HCT116 (cell line): ENCODE results near the gene TRH. TPM values are rescaled to one million over a fixed set of nuclear protein-coding genes. Genes with fewer than 3 reads are reported as not detected.

Experiments
- ATAC-seq: fragments of 200-7000 bp; cut with Tn5 transposase; 2 replicates; pipeline ENCODE4 v1.9.1; 2020; ENCODE audit warnings: mild to moderate bottlenecking, moderate library complexity
- BruUV-seq: library from RNA; stranded (reverse); fragments of 400-500 nt; replicated peaks from 2 replicates; lab custom pipeline; 2021; lab: Mats Ljungman, UMichigan
- CTCF ChIA-PET: fragments of 300-600 bp; sonication (Branson Sonifier 250); formaldehyde crosslinking; loops from one replicate; lab custom pipeline; 2021; ENCODE audit warnings: antibody characterized with exemption; lab: Charles Lee
- POLR2A ChIA-PET: fragments of 300-600, 350-600 bp; sonication (Branson Sonifier 250); formaldehyde crosslinking; loops from one replicate; lab custom pipeline; 2021; ENCODE audit warnings: antibody characterized with exemption; lab: Charles Lee
- RAD21 ChIA-PET, 2 experiments: fragments of 300-600 bp; sonication (Branson Sonifier 250); formaldehyde crosslinking; loops; one replicate each; lab custom pipeline; 2023; ENCODE audit warnings: low total read pairs in 2 of 2; ENCODE audit not compliant: uncharacterized antibody in 2 of 2, unreplicated experiment in 2 of 2, low non-redundant PET in 1 of 2; lab: Charles Lee
- DNase-seq: peaks from one replicate; pipeline ENCODE4 v3.0.0-alpha.2; 2010; ENCODE audit warnings: low read depth, low spot score
- H2AFZ ChIP-seq: fragments of 200-600 bp; shearing (Covaris generic), sonication (generic); 2 replicates; pipeline ENCODE4 v1.6.1; 2017; ENCODE audit warnings: low read depth, mixed run types, mixed read lengths, antibody characterized with exemption, low read length; ENCODE audit not compliant: poor library complexity, severe bottlenecking
- H3K27ac ChIP-seq: 2 replicates; pipeline ENCODE4 v1.5.1; 2012; ENCODE audit warnings: low read depth, low read length
- H3K27me3 ChIP-seq: fragments of 200-600 bp; sonication (generic); 2 replicates; pipeline ENCODE4 v1.6.1; 2016; ENCODE audit warnings: mixed run types, low read length, mixed read lengths; ENCODE audit not compliant: insufficient read depth
- H3K36me3 ChIP-seq, 2 experiments: fragments of 200-500 bp in 1 of 2; fragments of 200-600 bp in 1 of 2; sonication (Bioruptor generic) in 1 of 2; sonication (generic) in 1 of 2; 2 replicates each; pipeline versions ENCODE4 v1.5.1 to v1.6.1; 2014 to 2016; ENCODE audit warnings: low read length in 2 of 2, inconsistent platforms in 1 of 2, mixed read lengths in 1 of 2, mixed run types in 1 of 2; ENCODE audit not compliant: insufficient read depth in 2 of 2, control insufficient read depth in 1 of 2
- H3K4me1 ChIP-seq, 2 experiments: fragments of 200-600 bp in 1 of 2; sonication (generic) in 1 of 2; 2 replicates each; pipeline versions ENCODE4 v1.5.1 to v1.6.1; 2012 to 2017; ENCODE audit warnings: low read length in 2 of 2, inconsistent platforms in 1 of 2, mild to moderate bottlenecking in 1 of 2, mixed read lengths in 1 of 2, mixed run types in 1 of 2, moderate library complexity in 1 of 2; ENCODE audit not compliant: insufficient read depth in 2 of 2, control insufficient read depth in 1 of 2
- H3K4me2 ChIP-seq: fragments of 200-600 bp; sonication (generic); 2 replicates; pipeline ENCODE4 v1.6.1; 2017; ENCODE audit warnings: mixed run types, low read length, mixed read lengths
- H3K4me3 ChIP-seq, 2 experiments: fragments of 200-600 bp in 1 of 2; sonication (generic) in 1 of 2; replicated peaks in 1 of 2; 2 replicates each; pipeline ENCODE4 v1.5.1; 2011 to 2016; ENCODE audit warnings: low read length in 2 of 2, control low read depth in 1 of 2, low read depth in 1 of 2, mild to moderate bottlenecking in 1 of 2, mixed read lengths in 1 of 2, mixed run types in 1 of 2
- H3K79me2 ChIP-seq: fragments of 200-600 bp; sonication (generic); 2 replicates; pipeline ENCODE4 v1.6.1; 2017; ENCODE audit warnings: mild to moderate bottlenecking, mixed run types, low read length, moderate library complexity, mixed read lengths; ENCODE audit not compliant: insufficient read depth
- H3K9ac ChIP-seq: fragments of 200-600 bp; sonication (generic); 2 replicates; pipeline ENCODE4 v1.6.1; 2016; ENCODE audit warnings: low read length, mixed read lengths
- H3K9me2 ChIP-seq: fragments of 200-600 bp; sonication (generic), shearing (Covaris generic); 2 replicates; pipeline ENCODE4 v1.6.1; 2017; ENCODE audit warnings: mixed run types, mild to moderate bottlenecking, moderate library complexity; ENCODE audit not compliant: insufficient read depth
- H3K9me3 ChIP-seq, 2 experiments: fragments of 200-500 bp in 1 of 2; fragments of 200-600 bp in 1 of 2; sonication (Bioruptor generic) in 1 of 2; sonication (generic) in 1 of 2; 2 replicates each; pipeline ENCODE4 v1.6.1; 2014 to 2017; ENCODE audit warnings: low read length in 2 of 2, mixed read lengths in 2 of 2, inconsistent platforms in 1 of 2, low read depth in 1 of 2, mild to moderate bottlenecking in 1 of 2, mixed run types in 1 of 2, moderate library complexity in 1 of 2; ENCODE audit not compliant: control insufficient read depth in 1 of 2, insufficient read depth in 1 of 2
- H4K20me1 ChIP-seq: fragments of 200-600 bp; sonication (generic), shearing (Covaris generic); 2 replicates; pipeline ENCODE4 v1.6.1; 2017; ENCODE audit warnings: mixed run types, mild to moderate bottlenecking, moderate library complexity; ENCODE audit not compliant: insufficient read depth
- CBX3 ChIP-seq: IDR thresholded peaks from 2 replicates; pipeline ENCODE4 v1.6.1; 2012; ENCODE audit warnings: low read depth
- CEBPB ChIP-seq: IDR thresholded peaks from 2 replicates; pipeline ENCODE4 v1.6.1; 2012; ENCODE audit warnings: low read depth
- ELF1 ChIP-seq: IDR thresholded peaks from 2 replicates; pipeline ENCODE4 v1.6.1; 2012; ENCODE audit warnings: low read depth, borderline replicate concordance
- EZH2 ChIP-seq: fragments of 200-600 bp; sonication (generic); IDR thresholded peaks from 2 replicates; pipeline ENCODE4 v1.6.1; 2017; ENCODE audit warnings: antibody characterized with exemption, mixed run types
- EZH2phosphoT487 ChIP-seq: fragments of 200-600 bp; IDR thresholded peaks from 2 replicates; pipeline ENCODE4 v1.6.1; 2018; ENCODE audit warnings: antibody characterized with exemption, borderline replicate concordance
- FOSL1 ChIP-seq: IDR thresholded peaks from 2 replicates; pipeline ENCODE4 v1.6.1; 2012; ENCODE audit warnings: low read depth
- JUND ChIP-seq: IDR thresholded peaks from 2 replicates; pipeline ENCODE4 v1.6.1; 2012
- POLR2AphosphoS5 ChIP-seq: IDR thresholded peaks from 2 replicates; pipeline ENCODE4 v1.6.1; 2011; ENCODE audit warnings: mild to moderate bottlenecking, low read depth, low read length, moderate library complexity
- RAD21 ChIP-seq: IDR thresholded peaks from 2 replicates; pipeline ENCODE4 v1.6.1; 2012; ENCODE audit warnings: low read depth, mild to moderate bottlenecking
- SIN3A ChIP-seq: IDR thresholded peaks from 2 replicates; pipeline ENCODE4 v1.6.1; 2012; ENCODE audit warnings: low read depth
- TCF7L2 ChIP-seq: IDR thresholded peaks from 2 replicates; pipeline ENCODE4 v1.7.0; 2011; ENCODE audit warnings: borderline replicate concordance, inconsistent platforms; ENCODE audit not compliant: insufficient read depth, insufficient read length; ENCODE audit errors: extremely low read depth
- YY1 ChIP-seq: IDR thresholded peaks from 2 replicates; pipeline ENCODE4 v1.6.1; 2011; ENCODE audit warnings: low read length, low read depth, moderate library complexity, mild to moderate bottlenecking; ENCODE audit not compliant: insufficient replicate concordance; ENCODE audit errors: extremely low read depth
- ZNF274 ChIP-seq: fragments of 200-500 bp; sonication (Bioruptor generic); IDR thresholded peaks from 2 replicates; pipeline ENCODE4 v1.6.1; 2014; ENCODE audit warnings: mild to moderate bottlenecking, low read depth, low read length, inconsistent platforms
- intact Hi-C: fragments of 100-400 bp; cut with micrococcal nuclease; formaldehyde crosslinking; loops from 2 replicates; pipeline ENCODE4 v1.10.0; 2022
- total RNA-seq: library from RNA; stranded (reverse); gene quantifications from one replicate; pipeline ENCODE4 v1.2.1, GENCODE V29; 2021; ENCODE audit not compliant: unreplicated experiment
- TF ChIP-seq, protein P1 (sequence below): IDR thresholded peaks from 2 replicates; pipeline ENCODE4 v1.6.1; 2012; ENCODE audit warnings: low read depth
- TF ChIP-seq, protein P2 (sequence below), 3 experiments: fragments of 200-600 bp in 1 of 3; sonication (generic) in 1 of 3; IDR thresholded peaks in 2 of 3; conservative IDR thresholded peaks in 1 of 3; 2 replicates each; pipeline ENCODE4 v1.5.1; 2012 to 2017; ENCODE audit warnings: low read depth in 2 of 3, low read length in 2 of 3, antibody characterized with exemption in 1 of 3, borderline replicate concordance in 1 of 3, control low read depth in 1 of 3, mild to moderate bottlenecking in 1 of 3, mixed read lengths in 1 of 3, mixed run types in 1 of 3, moderate library complexity in 1 of 3; ENCODE audit not compliant: insufficient read depth in 1 of 3
- TF ChIP-seq, protein P3 (sequence below): IDR thresholded peaks from 2 replicates; pipeline ENCODE4 v1.6.1; 2012

The TRH gene
- total RNA-seq, 1 experiment from 2014 or later: not detected

DNA sequence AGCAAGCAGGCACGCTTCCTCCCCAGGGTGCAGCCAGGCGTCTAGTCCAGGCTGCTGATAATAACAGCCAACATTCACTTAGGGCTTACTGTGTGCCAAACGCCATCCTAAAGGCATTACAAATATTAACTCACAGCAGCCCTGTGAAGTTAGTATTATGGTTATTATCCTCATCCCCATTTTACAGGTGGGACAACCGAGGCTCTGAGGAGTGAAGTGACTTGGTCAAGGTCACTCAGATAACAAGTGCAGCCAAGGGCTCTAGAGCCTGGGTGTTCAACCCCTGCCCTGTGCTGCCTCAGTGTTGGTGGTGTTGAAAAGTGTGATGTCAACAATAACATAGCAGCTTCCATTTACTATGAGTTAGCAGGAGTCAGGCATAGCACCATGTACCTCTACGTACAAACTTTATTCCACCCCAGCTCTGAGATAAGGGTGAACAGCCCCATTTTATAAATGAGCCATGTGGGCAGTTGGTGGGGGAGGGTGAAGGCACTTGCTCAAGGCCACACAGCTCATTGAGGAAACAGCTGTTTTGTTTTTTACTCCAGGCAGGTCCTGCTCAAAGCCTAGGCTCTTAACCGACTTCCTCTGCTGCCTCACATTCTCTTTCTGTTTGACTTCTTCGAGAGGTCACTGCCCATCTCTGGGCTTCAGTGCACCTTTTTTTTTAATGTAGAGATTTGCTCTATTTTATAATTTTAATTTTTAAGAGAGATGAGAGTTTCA, 24.0 kb upstream of the TRH start:
- BruUV-seq: no TSS peak
- intact Hi-C loops: no loop called here

More for the DNA sequence above, 24.0 kb upstream of the TRH start:
- Histone ChIP-seq H2AFZ (no peak overlapping the region), H3K27me3 (no peaks in the 10 kb centered on the region; the same call in 1 of the 2 replicates), H4K20me1 (no peaks in the 10 kb centered on the region), H3K9me3 (no peaks in the 10 kb centered on the region), H3K27ac (no peak overlapping the region), H3K4me2 (no peak overlapping the region), H3K9ac (no peak overlapping the region), H3K79me2 (no peaks in the 10 kb centered on the region), H3K4me3 (no peak overlapping the region), H3K36me3 (no peaks in the 10 kb centered on the region), H3K4me1 (no peaks in the 10 kb centered on the region), H3K9me2 (no peaks in the 10 kb centered on the region)
- ChIA-PET POLR2A (no interaction called here), CTCF (no interaction called here), RAD21 (no interaction called here)
- DNase-seq (no peak), ATAC-seq (no peak)
- TF ChIP-seq, protein P1, sequence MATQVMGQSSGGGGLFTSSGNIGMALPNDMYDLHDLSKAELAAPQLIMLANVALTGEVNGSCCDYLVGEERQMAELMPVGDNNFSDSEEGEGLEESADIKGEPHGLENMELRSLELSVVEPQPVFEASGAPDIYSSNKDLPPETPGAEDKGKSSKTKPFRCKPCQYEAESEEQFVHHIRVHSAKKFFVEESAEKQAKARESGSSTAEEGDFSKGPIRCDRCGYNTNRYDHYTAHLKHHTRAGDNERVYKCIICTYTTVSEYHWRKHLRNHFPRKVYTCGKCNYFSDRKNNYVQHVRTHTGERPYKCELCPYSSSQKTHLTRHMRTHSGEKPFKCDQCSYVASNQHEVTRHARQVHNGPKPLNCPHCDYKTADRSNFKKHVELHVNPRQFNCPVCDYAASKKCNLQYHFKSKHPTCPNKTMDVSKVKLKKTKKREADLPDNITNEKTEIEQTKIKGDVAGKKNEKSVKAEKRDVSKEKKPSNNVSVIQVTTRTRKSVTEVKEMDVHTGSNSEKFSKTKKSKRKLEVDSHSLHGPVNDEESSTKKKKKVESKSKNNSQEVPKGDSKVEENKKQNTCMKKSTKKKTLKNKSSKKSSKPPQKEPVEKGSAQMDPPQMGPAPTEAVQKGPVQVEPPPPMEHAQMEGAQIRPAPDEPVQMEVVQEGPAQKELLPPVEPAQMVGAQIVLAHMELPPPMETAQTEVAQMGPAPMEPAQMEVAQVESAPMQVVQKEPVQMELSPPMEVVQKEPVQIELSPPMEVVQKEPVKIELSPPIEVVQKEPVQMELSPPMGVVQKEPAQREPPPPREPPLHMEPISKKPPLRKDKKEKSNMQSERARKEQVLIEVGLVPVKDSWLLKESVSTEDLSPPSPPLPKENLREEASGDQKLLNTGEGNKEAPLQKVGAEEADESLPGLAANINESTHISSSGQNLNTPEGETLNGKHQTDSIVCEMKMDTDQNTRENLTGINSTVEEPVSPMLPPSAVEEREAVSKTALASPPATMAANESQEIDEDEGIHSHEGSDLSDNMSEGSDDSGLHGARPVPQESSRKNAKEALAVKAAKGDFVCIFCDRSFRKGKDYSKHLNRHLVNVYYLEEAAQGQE: no peak
- TF ChIP-seq CBX3 (no peak), FOSL1 (no peak), EZH2 (no peak), ELF1 (no peak), JUND (no peak), ZNF274 (no peak), TCF7L2 (no peak), SIN3A (no peak), RAD21 (no peak), POLR2AphosphoS5 (no peak), YY1 (no peak), CEBPB (no peak), EZH2phosphoT487 (no peak)
- TF ChIP-seq, protein P2, sequence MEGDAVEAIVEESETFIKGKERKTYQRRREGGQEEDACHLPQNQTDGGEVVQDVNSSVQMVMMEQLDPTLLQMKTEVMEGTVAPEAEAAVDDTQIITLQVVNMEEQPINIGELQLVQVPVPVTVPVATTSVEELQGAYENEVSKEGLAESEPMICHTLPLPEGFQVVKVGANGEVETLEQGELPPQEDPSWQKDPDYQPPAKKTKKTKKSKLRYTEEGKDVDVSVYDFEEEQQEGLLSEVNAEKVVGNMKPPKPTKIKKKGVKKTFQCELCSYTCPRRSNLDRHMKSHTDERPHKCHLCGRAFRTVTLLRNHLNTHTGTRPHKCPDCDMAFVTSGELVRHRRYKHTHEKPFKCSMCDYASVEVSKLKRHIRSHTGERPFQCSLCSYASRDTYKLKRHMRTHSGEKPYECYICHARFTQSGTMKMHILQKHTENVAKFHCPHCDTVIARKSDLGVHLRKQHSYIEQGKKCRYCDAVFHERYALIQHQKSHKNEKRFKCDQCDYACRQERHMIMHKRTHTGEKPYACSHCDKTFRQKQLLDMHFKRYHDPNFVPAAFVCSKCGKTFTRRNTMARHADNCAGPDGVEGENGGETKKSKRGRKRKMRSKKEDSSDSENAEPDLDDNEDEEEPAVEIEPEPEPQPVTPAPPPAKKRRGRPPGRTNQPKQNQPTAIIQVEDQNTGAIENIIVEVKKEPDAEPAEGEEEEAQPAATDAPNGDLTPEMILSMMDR (IDR thresholded peaks at IDR 0.05 in 2 of 3, conservative IDR thresholded peaks at IDR 0.05 in 1 of 3; ENCODE audit: borderline replicate concordance in 1 of 3, insufficient read depth in 1 of 3, low read depth in 2 of 3, low read length in 2 of 3): no peak
- TF ChIP-seq, protein P3, sequence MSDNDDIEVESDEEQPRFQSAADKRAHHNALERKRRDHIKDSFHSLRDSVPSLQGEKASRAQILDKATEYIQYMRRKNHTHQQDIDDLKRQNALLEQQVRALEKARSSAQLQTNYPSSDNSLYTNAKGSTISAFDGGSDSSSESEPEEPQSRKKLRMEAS: no peak
